Adipocyte (in vitro differentiated cells): ENCODE measurements around the gene NUAK2.

Experiments
- DNase-seq: peaks from one replicate; pipeline ENCODE4 v3.0.0-alpha.2; 2015; ENCODE audit warnings: low read depth
- H3K27me3 ChIP-seq: replicated peaks from 2 replicates; pipeline ENCODE4 v1.7.0; 2013; ENCODE audit warnings: mild to moderate bottlenecking, low read length, moderate library complexity; ENCODE audit not compliant: control insufficient read depth, insufficient read depth
- H3K36me3 ChIP-seq: 2 replicates; pipeline ENCODE4 v1.7.0; 2013; ENCODE audit warnings: low read length, mild to moderate bottlenecking, moderate library complexity; ENCODE audit not compliant: control insufficient read depth, insufficient read depth, severe bottlenecking
- H3K4me1 ChIP-seq: 2 replicates; pipeline ENCODE4 v1.7.0; 2013; ENCODE audit warnings: mild to moderate bottlenecking, low read length, moderate library complexity; ENCODE audit not compliant: control insufficient read depth, insufficient read depth
- H3K4me3 ChIP-seq: 2 replicates; pipeline ENCODE4 v1.7.0; 2013; ENCODE audit warnings: mild to moderate bottlenecking, low read length, moderate library complexity
- H3K9ac ChIP-seq: 2 replicates; pipeline ENCODE4 v1.7.0; 2013; ENCODE audit warnings: mild to moderate bottlenecking, low read length, moderate library complexity
- H3K9me3 ChIP-seq: 2 replicates; pipeline ENCODE4 v1.7.0; 2013; ENCODE audit warnings: mild to moderate bottlenecking, low read length, moderate library complexity; ENCODE audit not compliant: control insufficient read depth

The NUAK2 gene

DNA sequence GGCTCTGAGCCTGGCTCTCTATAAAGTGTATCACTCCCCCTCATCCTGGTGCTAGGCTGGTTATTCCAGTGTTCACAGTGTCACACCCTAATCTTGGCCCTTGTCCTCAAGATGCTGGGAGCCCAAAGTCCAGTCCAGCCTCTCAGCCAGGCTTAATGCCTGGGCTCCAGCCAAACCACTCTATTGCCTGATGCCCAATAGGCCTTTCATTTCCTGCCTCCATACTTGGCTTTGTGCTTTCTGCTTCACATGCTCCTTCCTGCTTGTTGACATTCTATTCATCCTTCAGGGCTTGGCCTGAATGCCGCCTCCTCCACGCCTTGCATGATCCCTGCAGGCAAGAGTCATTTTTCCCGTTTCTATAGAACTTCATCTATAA lies 33.5 kb upstream of the NUAK2 start:
- DNase-seq = no peak
- H3K36me3 ChIP-seq = no peaks in the 10 kb centered on the region
- H3K9ac ChIP-seq = no peak overlapping the region
- peaks cover 9% of the 10 kb centered on the region for H3K4me1 ChIP-seq
- no peaks in the 10 kb centered on the region for H3K9me3 ChIP-seq
- H3K27me3 ChIP-seq = peaks cover 41% of the 10 kb centered on the region
- no peak overlapping the region for H3K4me3 ChIP-seq

DNA sequence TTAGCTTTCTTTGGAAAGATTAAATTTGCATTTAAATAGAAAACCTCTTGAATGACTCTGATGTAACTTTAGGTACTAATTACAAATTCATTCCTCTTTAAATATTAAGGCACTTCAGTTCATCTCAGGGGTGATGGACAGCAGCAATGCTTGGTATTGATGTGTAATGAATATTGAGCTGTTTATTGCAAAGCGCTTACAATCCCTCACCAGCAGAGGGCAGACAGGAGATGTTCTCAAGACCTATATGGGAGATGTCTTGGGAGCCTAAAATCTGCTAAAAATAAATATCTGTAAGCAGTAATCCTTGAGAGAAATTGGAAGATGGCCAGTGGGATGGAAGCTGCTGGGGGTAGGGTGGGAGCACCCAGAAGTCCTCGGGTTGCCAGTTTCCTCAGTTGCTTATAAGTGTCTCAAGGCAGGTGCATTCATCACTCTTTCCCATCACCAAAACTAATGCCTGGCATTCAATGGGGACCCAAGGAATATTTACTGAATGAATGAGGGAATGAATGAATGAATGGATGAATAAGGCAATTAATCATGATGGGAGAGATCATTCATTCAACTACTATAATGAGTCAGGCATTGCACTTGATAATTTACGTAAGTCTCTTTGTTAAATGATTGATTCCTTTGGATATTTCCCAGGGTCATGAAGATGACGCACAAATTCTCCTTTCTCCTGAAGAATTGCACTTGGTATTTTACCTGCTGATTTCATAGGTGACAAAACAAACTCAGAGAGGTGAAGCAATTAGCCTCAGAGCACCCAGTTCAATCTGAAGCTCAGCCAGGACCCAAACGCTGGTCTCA lies 32.9 kb upstream of the NUAK2 start:
- Histone ChIP-seq H3K36me3 (no peaks in the 10 kb centered on the region), H3K27me3 (peaks cover 39% of the 10 kb centered on the region), H3K9ac (no peak overlapping the region), H3K9me3 (no peaks in the 10 kb centered on the region), H3K4me3 (no peak overlapping the region), H3K4me1 (peaks cover 9% of the 10 kb centered on the region)
- DNase-seq = peak; percentile 89

DNA sequence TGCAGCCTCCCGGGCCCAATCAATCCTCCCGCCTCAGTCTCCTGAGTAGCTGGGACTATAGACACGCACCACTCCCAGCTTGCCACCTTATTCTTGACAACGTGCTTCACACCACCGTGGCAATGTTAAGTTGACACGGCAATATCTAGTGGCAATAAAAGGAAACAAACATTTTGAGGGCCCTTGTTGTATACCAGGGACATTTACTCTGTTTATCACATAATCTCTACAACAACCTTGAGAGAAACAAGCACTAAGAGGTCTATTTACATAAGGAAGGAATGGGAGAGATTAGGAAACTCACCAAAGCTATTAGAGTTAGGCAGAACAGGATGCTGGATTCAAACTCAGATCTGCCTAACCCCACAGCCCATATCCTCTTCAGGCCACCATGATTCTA lies 32.1 kb upstream of the NUAK2 start:
- H3K27me3 ChIP-seq = peaks cover 42% of the 10 kb centered on the region
- H3K4me1 ChIP-seq = peaks cover 9% of the 10 kb centered on the region

DNA sequence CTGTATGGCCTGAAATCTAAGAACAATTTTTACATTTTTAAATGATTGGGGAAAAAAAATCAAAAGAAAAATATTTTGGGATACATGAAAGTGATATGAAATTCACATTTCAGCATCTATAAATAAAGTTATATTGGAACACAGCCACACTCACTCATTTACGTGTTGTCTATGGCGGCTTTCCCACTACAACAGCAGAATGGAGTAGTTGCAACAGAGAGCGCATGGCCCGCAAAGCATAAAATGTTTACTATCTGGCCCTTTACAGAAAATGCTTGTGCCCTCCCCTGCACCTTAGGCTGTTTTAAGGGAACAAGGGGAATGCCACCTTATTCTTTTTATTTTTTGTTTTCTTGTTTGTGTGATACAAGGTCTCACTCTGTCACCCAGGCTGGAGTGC lies 31.6 kb upstream of the NUAK2 start:
- no peak for DNase-seq
- peaks cover 9% of the 10 kb centered on the region for H3K4me1 ChIP-seq
- no peak overlapping the region for H3K4me3 ChIP-seq
- no peak overlapping the region for H3K9ac ChIP-seq
- H3K36me3 ChIP-seq = no peaks in the 10 kb centered on the region
- no peaks in the 10 kb centered on the region for H3K9me3 ChIP-seq
- peaks cover 43% of the 10 kb centered on the region for H3K27me3 ChIP-seq

More for the DNA sequence above, 32.1 kb upstream of the NUAK2 start:
- no peak for DNase-seq
- Histone ChIP-seq H3K9me3 (no peaks in the 10 kb centered on the region), H3K36me3 (no peaks in the 10 kb centered on the region), H3K4me3 (no peak overlapping the region), H3K9ac (no peak overlapping the region)

DNA sequence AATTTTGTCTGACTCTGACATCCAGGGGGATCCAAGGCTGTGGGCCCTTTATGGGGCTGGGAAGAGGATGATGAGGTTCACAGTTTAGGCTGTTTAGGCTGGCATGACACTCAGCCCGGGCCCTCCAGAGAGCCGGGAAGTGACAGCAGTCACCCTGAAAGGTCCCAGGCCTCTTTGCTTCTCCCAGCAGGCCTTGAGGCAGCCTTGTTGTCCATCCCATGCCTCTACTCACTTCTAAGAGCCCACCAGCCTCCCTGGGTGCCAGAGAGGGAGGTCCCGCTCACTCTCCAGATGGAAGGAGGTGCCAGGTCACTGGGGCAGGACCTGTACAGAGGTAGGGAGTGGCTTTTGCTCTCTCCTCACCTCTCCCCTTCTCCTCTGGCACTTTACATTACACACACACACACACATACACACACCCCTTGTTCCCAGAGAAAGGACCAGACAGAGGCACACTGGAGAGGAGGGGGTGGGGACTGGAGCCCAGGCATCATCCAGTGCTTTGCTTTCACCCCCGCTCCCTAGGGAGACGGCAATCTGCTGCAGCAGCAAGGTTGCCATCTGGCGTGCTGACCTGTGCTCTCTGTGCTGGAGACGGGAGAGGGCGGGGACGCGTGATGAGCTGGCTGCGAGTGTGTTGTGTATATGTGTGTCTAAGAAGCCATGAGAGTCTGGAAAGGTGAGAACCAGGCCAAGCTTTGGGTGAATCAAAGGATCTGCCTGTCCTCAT lies 30.6 kb upstream of the NUAK2 start:
- H3K4me3 ChIP-seq = no peak overlapping the region
- no peaks in the 10 kb centered on the region for H3K9me3 ChIP-seq
- H3K27me3 ChIP-seq = peaks cover 48% of the 10 kb centered on the region
- peaks cover 8% of the 10 kb centered on the region for H3K4me1 ChIP-seq
- no peak overlapping the region for H3K9ac ChIP-seq
- DNase-seq = no peak
- no peaks in the 10 kb centered on the region for H3K36me3 ChIP-seq

DNA sequence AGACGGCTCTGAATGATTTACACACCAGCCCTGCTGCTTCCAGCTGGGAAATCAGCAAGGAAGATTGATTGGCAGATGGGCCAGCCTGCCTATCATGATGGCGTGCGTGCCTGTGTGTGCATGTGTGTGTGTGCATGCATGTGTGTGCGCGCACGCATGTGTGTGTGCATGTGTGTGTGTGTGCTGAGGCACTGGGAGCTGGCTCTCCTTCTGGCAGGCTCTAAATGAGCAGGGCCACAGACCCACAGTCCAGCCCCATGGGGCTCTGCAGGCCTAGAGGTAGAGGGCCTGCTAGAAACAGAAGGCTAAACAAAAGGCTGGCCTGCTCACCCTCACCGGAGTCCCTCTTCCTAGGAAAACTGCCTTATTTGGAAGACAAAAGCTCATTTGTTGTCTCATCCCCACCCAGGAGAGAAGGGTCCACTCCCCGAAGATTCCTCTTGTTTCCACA lies 29.2 kb upstream of the NUAK2 start:
- H3K4me1 ChIP-seq = no peaks in the 10 kb centered on the region
- H3K4me3 ChIP-seq = no peak overlapping the region

DNA sequence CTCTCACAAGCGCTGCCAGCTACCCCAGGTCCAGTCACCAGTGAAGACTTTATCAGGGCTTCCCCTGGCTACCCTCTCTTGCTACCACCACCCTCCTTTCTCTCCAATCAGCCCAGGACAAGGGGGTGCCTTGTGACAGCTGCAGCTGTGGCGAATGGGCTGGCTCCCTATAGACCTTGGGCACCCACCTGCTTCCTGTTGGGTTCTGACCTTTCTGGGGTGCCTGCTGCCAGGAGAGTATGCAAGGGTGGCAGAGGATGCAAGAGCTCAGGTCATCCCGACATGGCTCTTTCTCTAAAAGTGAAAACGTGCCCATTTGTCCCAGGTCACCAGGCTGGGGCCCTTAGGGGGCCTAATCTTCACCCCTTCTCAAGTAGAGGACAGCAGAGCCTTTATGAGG lies 28.6 kb upstream of the NUAK2 start:
- no peak for DNase-seq
- Histone ChIP-seq H3K4me1 (no peaks in the 10 kb centered on the region), H3K27me3 (peaks cover 57% of the 10 kb centered on the region), H3K4me3 (no peak overlapping the region), H3K9ac (no peak overlapping the region), H3K36me3 (no peaks in the 10 kb centered on the region), H3K9me3 (no peaks in the 10 kb centered on the region)

More for the DNA sequence above, 29.2 kb upstream of the NUAK2 start:
- Histone ChIP-seq H3K36me3 (no peaks in the 10 kb centered on the region), H3K9ac (no peak overlapping the region), H3K9me3 (no peaks in the 10 kb centered on the region), H3K27me3 (peaks cover 51% of the 10 kb centered on the region)
- no peak for DNase-seq

DNA sequence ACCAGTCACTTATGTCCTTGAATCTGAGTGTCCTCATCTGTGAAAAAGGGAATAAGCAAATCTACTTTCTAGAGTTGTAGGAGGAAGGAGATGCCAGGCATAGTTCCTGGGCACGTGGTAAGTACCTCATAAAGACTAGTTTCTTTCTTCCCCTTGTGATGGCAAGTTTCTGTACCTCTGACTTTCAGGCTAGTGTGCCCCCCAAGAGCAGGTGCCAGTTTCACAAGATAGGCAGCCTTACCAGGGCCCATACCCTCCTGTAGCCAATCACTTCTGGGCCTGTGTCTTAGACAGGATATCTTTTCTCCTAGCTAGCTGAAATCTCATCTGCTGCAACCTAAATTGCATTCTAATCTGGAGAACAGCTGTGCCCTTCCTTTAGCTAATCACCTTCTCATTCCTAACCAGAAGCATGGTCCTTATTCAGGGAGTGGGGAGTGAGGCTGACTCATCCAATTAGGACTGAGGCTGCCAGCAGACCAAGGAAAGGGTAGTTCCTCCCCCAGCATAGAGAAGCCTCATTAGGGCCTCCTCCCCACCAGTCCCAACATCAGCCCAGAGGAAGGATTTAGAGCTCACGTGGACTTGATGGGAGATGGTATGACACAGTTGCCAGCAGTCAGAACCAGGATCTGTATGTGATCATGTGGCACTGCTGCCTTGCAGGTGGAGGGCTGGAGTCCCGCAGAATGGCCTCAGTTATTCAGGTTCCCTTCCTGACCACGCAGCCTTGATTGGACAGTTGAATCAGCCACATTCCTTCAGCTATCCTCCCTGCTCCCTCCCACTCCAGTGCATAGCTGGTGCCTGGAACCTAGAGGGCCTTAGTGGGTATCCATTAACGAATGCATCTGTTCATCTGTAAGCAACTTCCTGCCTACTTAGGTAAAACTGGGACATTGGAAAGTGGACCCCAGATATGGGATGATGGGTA lies 27.3 kb upstream of the NUAK2 start:
- Histone ChIP-seq H3K36me3 (no peaks in the 10 kb centered on the region), H3K4me1 (peaks cover 3% of the 10 kb centered on the region), H3K9me3 (no peaks in the 10 kb centered on the region), H3K4me3 (no peak overlapping the region), H3K27me3 (peaks cover 68% of the 10 kb centered on the region), H3K9ac (no peak overlapping the region)
- DNase-seq = no peak

DNA sequence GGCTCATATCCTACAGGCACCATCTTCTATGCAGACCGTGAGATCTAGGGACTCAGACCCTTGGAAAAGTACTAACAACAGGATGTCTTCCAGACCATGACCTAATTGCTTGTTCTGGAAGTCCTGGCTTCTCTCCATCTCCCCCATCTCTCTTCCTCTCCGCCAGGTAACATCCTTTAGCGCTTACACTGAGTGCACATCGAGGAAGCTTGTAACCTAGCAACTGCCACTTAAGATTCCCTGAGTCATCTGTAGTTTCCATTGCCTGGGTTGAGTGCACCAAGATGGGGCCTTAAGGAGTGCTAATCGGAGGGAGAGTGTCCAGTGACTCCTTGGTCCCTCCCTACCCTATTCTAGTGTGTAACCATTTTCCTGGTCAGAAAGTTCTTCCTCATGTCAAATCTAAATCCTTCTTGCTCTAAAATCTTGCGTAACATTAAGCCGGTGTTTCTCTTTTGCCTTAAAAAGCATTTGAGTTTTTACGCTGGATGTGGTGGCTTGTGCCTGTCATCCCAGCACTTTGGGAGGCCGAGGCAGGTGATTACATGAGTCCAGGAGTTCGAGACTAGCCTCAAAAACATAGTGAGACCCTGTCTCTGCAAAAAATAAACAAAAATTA lies 25.5 kb upstream of the NUAK2 start:
- DNase-seq = no peak
- peaks cover 3% of the 10 kb centered on the region for H3K4me1 ChIP-seq
- H3K27me3 ChIP-seq = peaks cover 78% of the 10 kb centered on the region
- no peak overlapping the region for H3K9ac ChIP-seq
- no peaks in the 10 kb centered on the region for H3K36me3 ChIP-seq
- no peak overlapping the region for H3K4me3 ChIP-seq
- H3K9me3 ChIP-seq = no peaks in the 10 kb centered on the region

DNA sequence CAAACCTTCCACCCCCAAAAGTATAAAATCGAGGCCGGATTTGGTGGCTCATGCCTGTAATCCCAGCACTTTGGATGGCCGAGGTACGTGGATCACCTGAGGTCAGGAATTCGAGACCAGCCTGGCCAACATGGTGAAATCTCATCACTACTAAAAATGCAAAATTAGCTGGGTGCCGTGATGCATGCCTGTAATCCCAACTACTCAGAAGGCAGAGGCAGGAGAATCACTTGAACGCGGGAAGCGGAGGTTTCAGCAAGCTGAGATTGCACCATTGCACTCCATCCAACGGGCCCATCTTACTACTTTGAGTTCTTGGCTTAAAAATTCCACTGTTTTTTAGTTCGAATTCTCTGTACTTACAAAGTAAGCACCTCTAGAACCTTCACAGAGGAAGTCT lies 24.2 kb upstream of the NUAK2 start:
- no peak overlapping the region for H3K9ac ChIP-seq
- H3K27me3 ChIP-seq = peaks cover 82% of the 10 kb centered on the region
- no peaks in the 10 kb centered on the region for H3K36me3 ChIP-seq
- DNase-seq = no peak
- H3K4me3 ChIP-seq = no peak overlapping the region
- no peaks in the 10 kb centered on the region for H3K9me3 ChIP-seq
- H3K4me1 ChIP-seq = peaks cover 3% of the 10 kb centered on the region
